Motor neuron (in vitro differentiated cells): ENCODE measurements around the gene SIL1. TPM values are rescaled to one million over a fixed set of nuclear protein-coding genes. Genes with fewer than 3 reads are reported as not detected.
"Not testable (repeated sequence)": the region's sequence is repeated elsewhere in the genome, so short reads cannot be mapped to it uniquely, and the experiment has no call there.

Source experiments
- ATAC-seq, 8 experiments: fragments of 200-7000 bp; cut with Tn5 transposase; replicated peaks in 6 of 8; 2 replicates each; pipeline ENCODE4 v1.8.0; 2021; ENCODE audit warnings: mild to moderate bottlenecking in 8 of 8, moderate library complexity in 8 of 8
- H3K27ac ChIP-seq, 2 donors: fragments of 250-450 bp; sonication (Bioruptor Pico); 2 replicates each; pipeline ENCODE4 v1.9.0; 2021; ENCODE audit warnings: antibody characterized with exemption in 2 of 2, mild to moderate bottlenecking in 2 of 2, moderate library complexity in 1 of 2
- H3K4me1 ChIP-seq, 2 donors: fragments of 250-450 bp; sonication (Bioruptor Pico); replicated peaks in 1 of 2; 2 replicates each; pipeline ENCODE4 v1.6.1; 2021; ENCODE audit warnings: antibody characterized with exemption in 2 of 2, mild to moderate bottlenecking in 2 of 2, moderate library complexity in 1 of 2
- H3K4me3 ChIP-seq, 5 donors: fragments of 250-450 bp; sonication (Bioruptor Pico); 2 replicates each; pipeline ENCODE4 v1.9.0; 2021; ENCODE audit warnings: antibody characterized with exemption in 5 of 5, mild to moderate bottlenecking in 5 of 5, moderate library complexity in 4 of 5
- WGBS, 10 experiments: fragments of 450-650 bp; shearing (Covaris generic); methylation state at CpG; one replicate each; pipeline ENCODE4 v1.0.0; 2022; 5-methylcytosine and 5-hydroxymethylcytosine counted together
- in situ Hi-C, 9 experiments: fragments of 400-800 bp; cut with MboI; loops; one replicate each; pipeline ENCODE4 v1.15.0; 2021; ENCODE audit warnings: low sequenced_read_pairs in 9 of 9, low pct_unique_long_range_greater_than_20kb in 2 of 9; ENCODE audit not compliant: unreplicated experiment in 9 of 9
- total RNA-seq, 8 experiments: library from RNA; unstranded; fragments of 300-600 nt; gene quantifications; 2 replicates each; pipeline versions ENCODE4 v1.2.3 to v1.2.4, GENCODE V29; 2022

Gene SIL1
- total RNA-seq, 8 experiments from 2014 or later = 16.4 to 196 (median 54.6) TPM

GRCh38 chr5:139180850-139181249, 17.3 kb downstream of the SIL1 start:
- H3K4me1 ChIP-seq = peaks cover 30 to 48% of the 10 kb centered on the region in 2 donors
- in situ Hi-C loops = no loop called here
- H3K27ac ChIP-seq = no peak overlapping the region
- WGBS, 10 experiments = 0 to 100% (median 75%) methylated on average over 1 of the region's 1 CpG; no CpG with 5 or more reads in 4 of the 10 experiments
- H3K4me3 ChIP-seq = no peak overlapping the region
- ATAC-seq = peak in 1 of 8 experiments; percentile 7

DNA sequence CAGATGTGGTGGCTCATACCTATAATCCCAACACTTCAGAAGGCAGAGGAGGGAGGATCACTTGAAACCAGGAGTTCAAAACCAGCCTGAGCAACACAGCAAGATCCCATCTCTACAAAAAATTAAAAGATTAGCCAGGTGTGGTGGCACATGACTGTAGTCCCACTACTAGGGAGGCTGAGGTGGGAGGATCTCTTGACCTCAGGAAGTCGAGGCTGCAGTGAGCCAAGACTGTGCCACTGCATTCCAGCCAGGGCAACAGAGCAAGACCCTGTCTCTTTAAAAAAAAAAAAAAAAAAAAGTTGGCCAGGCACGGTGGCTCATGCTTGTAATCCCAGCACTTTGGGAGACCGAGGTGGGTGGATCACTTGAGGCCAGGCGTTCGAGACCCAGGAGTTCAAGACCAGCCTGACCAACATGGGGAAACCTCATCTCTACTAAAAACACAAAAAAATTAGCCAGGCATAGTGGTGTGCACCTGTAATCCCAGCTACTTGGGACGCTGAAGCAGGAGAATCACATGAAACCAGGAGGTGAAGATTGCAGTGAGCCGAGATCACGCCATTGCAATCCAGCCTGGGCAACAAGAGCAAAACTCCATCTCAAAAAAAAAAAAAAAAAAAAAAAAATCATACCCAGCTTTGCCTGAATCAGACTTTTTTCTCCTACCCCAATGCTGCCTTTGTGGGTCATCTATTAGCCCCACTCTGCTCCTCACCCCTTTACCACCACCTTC, 18.2 kb downstream of the SIL1 start:
- WGBS, 10 experiments = 58 to 96% (median 81%) methylated on average over 1 to 7 of the region's 8 CpGs; no CpG with 5 or more reads in 2 of the 10 experiments
- H3K4me1 ChIP-seq = peaks cover 30 to 48% of the 10 kb centered on the region in 2 donors
- ATAC-seq, H3K27ac ChIP-seq, in situ Hi-C loops, H3K4me3 ChIP-seq: not testable (repeated sequence)

- H3K27ac ChIP-seq = peak overlapping the region in 1 of 2 donors; percentile 46
- H3K4me1 ChIP-seq = peaks cover 29 to 46% of the 10 kb centered on the region in 2 donors
- in situ Hi-C loops = no loop called here
- 0% methylated on average over 1 of the region's 1 CpG; no CpG with 5 or more reads in 8 of the 10 experiments for WGBS, 10 experiments
- no peak overlapping the region for H3K4me3 ChIP-seq
- peak in 5 of 8 experiments; percentile 13 to 27 (median 19) for ATAC-seq
These were observed 19.2 kb downstream of the SIL1 start for GRCh38 chr5:139178935-139179334.

DNA sequence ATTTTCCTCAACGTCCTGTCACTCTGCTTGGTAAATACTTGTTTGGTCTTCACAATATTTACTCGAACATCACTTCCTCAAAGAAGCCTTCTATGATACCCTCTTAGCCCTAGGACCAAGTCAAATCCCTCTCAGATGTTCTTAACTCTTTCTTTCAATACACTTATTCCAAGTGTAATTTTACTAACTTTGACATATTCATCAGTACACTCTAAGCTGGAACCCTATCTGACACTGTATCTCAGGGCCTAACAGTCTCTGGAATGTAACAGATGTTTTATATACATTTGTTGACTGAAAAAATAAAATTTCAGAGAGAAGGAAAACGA, 19.6 kb downstream of the SIL1 start:
- H3K27ac ChIP-seq = no peak overlapping the region
- peaks cover 25 to 42% of the 10 kb centered on the region in 2 donors for H3K4me1 ChIP-seq
- WGBS, 10 experiments = 0 to 43% (median 28%) methylated on average over 1 to 3 of the region's 3 CpGs; no CpG with 5 or more reads in 2 of the 10 experiments
- peak in 3 of 8 experiments; percentile 10 to 11 (median 10) for ATAC-seq
- in situ Hi-C loops = no loop called here
- no peak overlapping the region for H3K4me3 ChIP-seq

DNA sequence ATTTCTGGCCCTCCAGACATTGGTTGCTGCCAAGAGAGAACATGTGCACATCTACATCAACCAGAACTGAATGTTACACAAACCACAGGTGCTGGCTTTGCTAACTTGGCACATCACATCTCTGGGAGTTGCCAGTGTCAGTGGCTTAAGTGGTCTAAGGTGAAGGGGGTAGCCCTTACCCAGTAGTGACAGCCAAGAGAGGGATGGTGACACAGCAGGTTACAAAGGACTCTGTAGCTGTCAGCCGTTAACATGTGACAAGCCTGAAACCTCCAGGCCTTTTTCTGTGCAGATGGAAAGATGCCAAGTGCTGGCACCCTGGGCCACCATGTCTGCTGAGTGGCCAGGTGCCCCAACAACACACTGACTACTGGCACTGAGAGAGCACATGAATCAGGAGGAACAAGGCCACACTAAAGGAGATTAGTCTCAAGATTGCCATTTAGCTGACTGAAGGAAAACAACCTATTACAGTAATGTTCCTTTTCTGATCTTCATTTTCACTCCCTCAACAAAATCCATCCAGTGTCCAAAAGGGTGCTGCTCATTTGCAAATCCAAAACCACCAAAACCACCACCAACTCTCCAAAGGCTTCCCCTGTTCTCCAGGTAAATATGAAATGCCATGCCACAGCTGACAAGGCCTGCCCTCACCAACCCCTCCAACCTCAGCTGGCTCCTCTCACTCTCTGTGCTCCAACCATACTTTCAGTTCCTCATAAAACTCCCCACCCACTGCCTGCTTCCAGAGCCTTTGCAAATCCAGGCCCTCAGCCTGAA, 20.2 kb downstream of the SIL1 start:
- peak in 3 of 8 experiments; percentile 33 to 64 (median 52) for ATAC-seq
- Histone ChIP-seq H3K4me3 (no peak overlapping the region), H3K27ac (no peak overlapping the region), H3K4me1 (peaks cover 20 to 37% of the 10 kb centered on the region in 2 donors)
- 40 to 70% (median 67%) methylated on average over 1 of the region's 1 CpG; no CpG with 5 or more reads in 6 of the 10 experiments for WGBS, 10 experiments
- in situ Hi-C loops = no loop called here

- WGBS, 10 experiments = 92 to 100% (median 100%) methylated on average over 2 to 5 of the region's 9 CpGs; no CpG with 5 or more reads in 5 of the 10 experiments
- H3K27ac ChIP-seq, in situ Hi-C loops, H3K4me3 ChIP-seq, ATAC-seq: not testable (repeated sequence)
- peaks cover 13 to 30% of the 10 kb centered on the region in 2 donors for H3K4me1 ChIP-seq
These were observed 20.9 kb downstream of the SIL1 start for GRCh38 chr5:139177281-139177680.

DNA sequence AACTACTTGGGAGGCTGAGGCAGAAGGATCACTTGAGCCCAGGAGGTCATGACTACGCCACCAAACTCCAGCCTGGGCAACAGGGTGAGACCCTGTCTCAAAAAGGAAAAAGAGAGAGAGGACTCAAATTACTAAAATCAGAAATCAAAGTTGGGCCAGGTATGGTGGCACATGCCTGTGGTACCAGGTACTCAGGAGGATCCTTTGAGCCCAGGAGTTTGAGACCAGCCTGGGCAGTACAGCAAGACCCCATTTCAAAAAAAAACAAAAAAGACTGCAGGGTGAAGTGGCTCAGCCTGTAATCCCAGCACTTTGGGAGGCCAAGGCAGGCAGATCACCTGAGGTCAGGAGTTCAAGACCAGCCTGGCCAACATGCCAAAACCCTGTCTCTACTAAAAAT, 23.8 kb downstream of the SIL1 start:
- peaks cover 0 to 16% of the 10 kb centered on the region in 2 donors for H3K4me1 ChIP-seq
- H3K27ac ChIP-seq, in situ Hi-C loops, ATAC-seq, H3K4me3 ChIP-seq: not testable (repeated sequence)
- WGBS, 10 experiments = 100% methylated on average over 1 of the region's 1 CpG; no CpG with 5 or more reads in 8 of the 10 experiments

- in situ Hi-C loops = no loop called here
- no peak overlapping the region for H3K27ac ChIP-seq
- 80 to 100% (median 100%) methylated on average over 1 of the region's 1 CpG; no CpG with 5 or more reads in 4 of the 10 experiments for WGBS, 10 experiments
- no peak overlapping the region for H3K4me3 ChIP-seq
- no peak for ATAC-seq
- peaks cover 0 to 5% of the 10 kb centered on the region in 2 donors for H3K4me1 ChIP-seq
These were observed 26.3 kb downstream of the SIL1 start for GRCh38 chr5:139171779-139172404.

- peak in 1 of 8 experiments; percentile 19 for ATAC-seq
- Histone ChIP-seq H3K27ac (no peak overlapping the region), H3K4me1 (peaks cover 0 to 5% of the 10 kb centered on the region in 2 donors), H3K4me3 (no peak overlapping the region)
- in situ Hi-C loops = no loop called here
- 40 to 100% (median 73%) methylated on average over 1 to 4 of the region's 5 CpGs; no CpG with 5 or more reads in 1 of the 10 experiments for WGBS, 10 experiments
These were observed 30.0 kb downstream of the SIL1 start for GRCh38 chr5:139167952-139168720.

DNA sequence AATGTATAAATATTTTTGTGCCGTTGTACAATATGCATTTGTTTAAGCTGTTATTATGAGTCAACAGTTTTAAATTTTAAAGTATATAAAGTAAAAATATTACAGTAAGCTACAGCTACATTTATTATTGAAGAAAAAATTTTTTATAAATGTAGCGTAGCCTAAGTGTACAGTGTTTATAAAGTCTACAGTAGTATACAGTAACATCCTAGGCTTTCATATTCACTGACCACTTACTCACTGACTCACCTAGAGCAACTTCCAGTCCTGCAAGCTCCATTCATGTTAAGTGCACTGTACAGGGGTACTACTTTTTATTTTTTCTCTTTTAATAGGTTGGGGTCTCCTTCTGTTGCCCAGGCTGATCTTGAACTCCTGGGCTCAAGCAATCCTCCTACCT, 30.6 kb downstream of the SIL1 start:
- no peak for ATAC-seq
- in situ Hi-C loops = no loop called here
- WGBS, 10 experiments = 42 to 100% (median 95%) methylated on average over 1 to 2 of the region's 2 CpGs
- Histone ChIP-seq H3K4me1 (peaks cover 0 to 5% of the 10 kb centered on the region in 2 donors), H3K4me3 (no peak overlapping the region), H3K27ac (no peak overlapping the region)

GRCh38 chr5:139167063-139167462, 31.1 kb downstream of the SIL1 start:
- H3K27ac ChIP-seq = no peak overlapping the region
- no peak overlapping the region for H3K4me3 ChIP-seq
- ATAC-seq = no peak
- WGBS, 10 experiments = 90 to 100% (median 95%) methylated on average over 2 to 7 of the region's 7 CpGs; no CpG with 5 or more reads in 6 of the 10 experiments
- in situ Hi-C loops = no loop called here
- peaks cover 0 to 6% of the 10 kb centered on the region in 2 donors for H3K4me1 ChIP-seq

DNA sequence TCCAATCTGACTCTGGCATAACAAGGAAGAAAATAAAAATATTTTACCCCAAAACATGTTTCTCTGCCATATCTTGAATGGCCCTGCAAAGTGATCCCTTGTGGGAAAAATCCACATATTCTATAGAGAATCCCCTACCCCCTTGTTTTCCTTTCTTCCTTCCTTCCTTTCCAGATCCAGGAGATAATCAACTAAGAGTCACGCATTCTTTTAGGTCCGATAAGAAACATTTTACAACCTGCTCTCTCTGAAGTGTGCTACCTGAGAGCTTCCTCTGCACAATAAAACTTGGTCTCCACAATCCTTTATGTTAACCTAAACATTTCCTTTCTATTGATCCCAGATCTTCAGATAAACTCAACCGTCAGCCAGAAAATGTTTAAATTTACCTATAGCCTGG, 33.3 kb downstream of the SIL1 start:
- 86 to 100% (median 100%) methylated on average over 1 to 3 of the region's 3 CpGs; no CpG with 5 or more reads in 2 of the 10 experiments for WGBS, 10 experiments
- in situ Hi-C loops, H3K4me3 ChIP-seq, H3K4me1 ChIP-seq, H3K27ac ChIP-seq, ATAC-seq: not testable (repeated sequence)
